Germinal center (tissue), 1 donor: ENCODE results near the gene BANP.
"Not testable (repeated sequence)": the region's sequence is repeated elsewhere in the genome, so short reads cannot be mapped to it uniquely, and the experiment has no call there.

ENCODE experiments used
- DNase-seq: peaks from one replicate; pipeline ENCODE4 v3.0.0; 2012; ENCODE audit warnings: mixed read lengths, low spot score

Gene BANP

GRCh38 chr16:87996962-87997880 lies 46.0 kb downstream of the BANP start:
- DNase-seq = no peak

GRCh38 chr16:87998184-87998793 lies 47.1 kb downstream of the BANP start:
- DNase-seq = not testable (repeated sequence)

- DNase-seq = not testable (repeated sequence)
Measured at GRCh38 chr16:87998992-87999391, 47.8 kb downstream of the BANP start.

GRCh38 chr16:88002211-88002610 lies 51.0 kb downstream of the BANP start:
- DNase-seq = no peak

- no peak for DNase-seq
Measured at GRCh38 chr16:88002749-88003148, 51.5 kb downstream of the BANP start.

GRCh38 chr16:88003316-88003715 lies 52.1 kb downstream of the BANP start:
- no peak for DNase-seq

GRCh38 chr16:88003736-88004135 lies 52.5 kb downstream of the BANP start:
- no peak for DNase-seq

- DNase-seq = no peak
Measured at GRCh38 chr16:88004391-88004790, 53.2 kb downstream of the BANP start.

GRCh38 chr16:88005181-88005581 lies 53.9 kb downstream of the BANP start:
- DNase-seq = peak; percentile 13

GRCh38 chr16:88005968-88006367 lies 54.7 kb downstream of the BANP start:
- DNase-seq = no peak

GRCh38 chr16:88007321-88007731 lies 56.1 kb downstream of the BANP start:
- no peak for DNase-seq

GRCh38 chr16:88008840-88009239 lies 57.6 kb downstream of the BANP start:
- DNase-seq = no peak

GRCh38 chr16:88009563-88010342 lies 58.5 kb downstream of the BANP start:
- no peak for DNase-seq

GRCh38 chr16:88010343-88010967 lies 59.2 kb downstream of the BANP start:
- no peak for DNase-seq

- no peak for DNase-seq
Measured at GRCh38 chr16:88010968-88011483, 59.8 kb downstream of the BANP start.

- DNase-seq = no peak
Measured at GRCh38 chr16:88012360-88012759, 61.1 kb downstream of the BANP start.

- no peak for DNase-seq
Measured at GRCh38 chr16:88013091-88013609, 61.9 kb downstream of the BANP start.

- no peak for DNase-seq
Measured at GRCh38 chr16:88013766-88014251, 62.6 kb downstream of the BANP start.

- DNase-seq = no peak
Measured at GRCh38 chr16:88014252-88014781, 63.1 kb downstream of the BANP start.

- no peak for DNase-seq
Measured at GRCh38 chr16:88014954-88015805, 63.9 kb downstream of the BANP start.
